Measurements from ENCODE around the gene SNX32.
"Not testable (repeated sequence)": the region's sequence is repeated elsewhere in the genome, so short reads cannot be mapped to it uniquely, and the experiment has no call there.

Gene SNX32

GRCh38 chr11:65887723-65888162, 54.0 kb downstream of the SNX32 start:
- no peak for DNase-seq

GRCh38 chr11:65888163-65888814, 54.5 kb downstream of the SNX32 start, which contains the start of gene FIBP:
Gene FIBP (minus strand): TSS chr11:65888471. CDS start chr11:65888418, 53 bp downstream.
- DNase-seq: peak; percentile 94 to 98 (median 97)

- peak; percentile 97 to 99 (median 98) for DNase-seq
These were observed 56.8 kb downstream of the SNX32 start, which contains the start of gene CCDC85B for GRCh38 chr11:65890324-65891218. Gene CCDC85B (plus strand): TSS chr11:65890673. CDS start chr11:65890784, 111 bp downstream.

GRCh38 chr11:65891219-65892136, 57.7 kb downstream of the SNX32 start:
- DNase-seq: peak in 1 of 3 experiments; percentile 30

- not testable (repeated sequence) for DNase-seq
These were observed 58.4 kb downstream of the SNX32 start for GRCh38 chr11:65892137-65892540.

- DNase-seq: no peak
These were observed 59.0 kb downstream of the SNX32 start for GRCh38 chr11:65892661-65893317.

GRCh38 chr11:65894034-65894591, 60.4 kb downstream of the SNX32 start:
- no peak for DNase-seq

- DNase-seq: no peak
These were observed 61.8 kb downstream of the SNX32 start for GRCh38 chr11:65895482-65895981.

GRCh38 chr11:65896034-65896999, 62.6 kb downstream of the SNX32 start:
- no peak for DNase-seq

- no peak for DNase-seq
These were observed 63.3 kb downstream of the SNX32 start for GRCh38 chr11:65897020-65897471.

GRCh38 chr11:65898656-65899355, 65.0 kb downstream of the SNX32 start:
- no peak for DNase-seq

- no peak for DNase-seq
These were observed 65.8 kb downstream of the SNX32 start for GRCh38 chr11:65899356-65900124.

GRCh38 chr11:65900125-65900898, 66.5 kb downstream of the SNX32 start, which contains the start of gene FOSL1:
Gene FOSL1 (minus strand): TSS chr11:65900388. CDS start chr11:65900339, 49 bp downstream.
- peak; percentile 59 to 84 (median 83) for DNase-seq

- no peak for DNase-seq
These were observed 67.1 kb downstream of the SNX32 start for GRCh38 chr11:65900899-65901180.

GRCh38 chr11:65903068-65903481, 69.3 kb downstream of the SNX32 start:
- no peak for DNase-seq
